Lower leg skin (tissue), 4 donors: ENCODE data around the gene FAF2. TPM values are rescaled to one million over a fixed set of nuclear protein-coding genes. Genes with fewer than 3 reads are reported as not detected.

ENCODE experiments used
- DNase-seq, 2 donors: peaks; one replicate each; pipeline ENCODE4 v3.0.0-alpha.2; 2019; ENCODE audit warnings: low spot score in 2 of 2
- H3K4me3 ChIP-seq: fragments of 200-600 bp; sonication (generic); 2 replicates; pipeline ENCODE4 v1.5.1; 2017; ENCODE audit warnings: mild to moderate bottlenecking, low read depth; ENCODE audit not compliant: poor library complexity, severe bottlenecking
- POLR2A ChIP-seq, 2 donors: fragments of 450-650 bp; IDR thresholded peaks; one replicate each; pipeline ENCODE4 v1.6.1; 2016 to 2017; ENCODE audit warnings: antibody characterized with exemption in 2 of 2, mild to moderate bottlenecking in 1 of 2, moderate library complexity in 1 of 2
- WGBS, 2 donors: methylation state at CpG; one replicate each; pipeline ENCODE4 v1.1.5; 2018; 5-methylcytosine and 5-hydroxymethylcytosine counted together
- intact Hi-C: fragments of 100-400 bp; cut with DNase I; formaldehyde crosslinking; loops from one replicate; pipeline ENCODE4 v1.15.0; 2023; ENCODE audit warnings: low total_unique reads
- total RNA-seq, 4 donors: library from RNA; depleted of rRNA; stranded (reverse); fragments of >200 nt; gene quantifications; one replicate each; pipeline ENCODE4 v1.1.0, GENCODE V29; 2016
- TF ChIP-seq, protein P1 (sequence below), 3 donors: fragments of 450-650 bp; IDR thresholded peaks; one replicate each; pipeline ENCODE4 v1.5.1; 2016; ENCODE audit warnings: antibody characterized with exemption in 3 of 3, mild to moderate bottlenecking in 3 of 3, moderate library complexity in 2 of 3

Gene FAF2
- total RNA-seq, 4 donors from 2014 or later, result 32.6 to 35.8 (median 33.7) TPM

DNA sequence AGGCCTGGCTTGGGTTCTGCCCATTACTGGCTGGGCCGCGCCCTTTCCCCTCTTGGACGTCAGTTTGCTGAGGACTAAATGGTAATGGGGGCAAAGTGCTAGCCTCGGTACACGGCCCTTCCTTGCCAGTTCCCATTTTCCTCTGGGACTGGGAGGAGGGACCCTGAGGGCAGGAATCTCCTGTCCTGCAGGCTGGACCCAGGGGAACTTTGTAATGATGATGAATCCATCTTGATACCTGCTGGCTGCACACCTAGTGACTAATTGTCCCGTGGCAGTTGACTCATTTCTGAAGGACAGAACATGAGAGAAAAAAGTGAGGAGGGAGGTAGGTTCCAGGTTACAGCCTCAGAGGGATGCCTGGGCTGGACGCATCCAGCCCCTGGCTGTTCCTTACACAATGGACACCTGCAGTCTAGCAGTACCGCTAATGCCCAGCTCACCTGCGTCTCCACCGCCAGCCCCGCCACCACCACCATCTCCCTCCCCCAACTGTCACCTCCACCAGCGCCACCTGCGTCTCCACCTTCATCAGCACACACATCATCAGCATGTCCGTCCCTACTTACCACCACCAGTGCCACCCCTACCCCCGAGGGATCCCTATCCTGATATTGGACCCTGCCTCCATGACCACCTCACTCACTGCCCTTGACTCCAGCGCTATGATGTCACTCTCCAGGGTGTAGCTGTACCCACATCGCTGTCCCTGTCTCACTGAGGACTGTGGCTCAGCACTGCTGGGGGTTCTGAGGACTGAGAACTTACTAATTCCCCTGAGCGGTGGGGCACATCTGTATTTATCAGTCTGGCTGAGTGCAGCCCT, 105.3 kb downstream of the FAF2 start:
- TF ChIP-seq, protein P1, sequence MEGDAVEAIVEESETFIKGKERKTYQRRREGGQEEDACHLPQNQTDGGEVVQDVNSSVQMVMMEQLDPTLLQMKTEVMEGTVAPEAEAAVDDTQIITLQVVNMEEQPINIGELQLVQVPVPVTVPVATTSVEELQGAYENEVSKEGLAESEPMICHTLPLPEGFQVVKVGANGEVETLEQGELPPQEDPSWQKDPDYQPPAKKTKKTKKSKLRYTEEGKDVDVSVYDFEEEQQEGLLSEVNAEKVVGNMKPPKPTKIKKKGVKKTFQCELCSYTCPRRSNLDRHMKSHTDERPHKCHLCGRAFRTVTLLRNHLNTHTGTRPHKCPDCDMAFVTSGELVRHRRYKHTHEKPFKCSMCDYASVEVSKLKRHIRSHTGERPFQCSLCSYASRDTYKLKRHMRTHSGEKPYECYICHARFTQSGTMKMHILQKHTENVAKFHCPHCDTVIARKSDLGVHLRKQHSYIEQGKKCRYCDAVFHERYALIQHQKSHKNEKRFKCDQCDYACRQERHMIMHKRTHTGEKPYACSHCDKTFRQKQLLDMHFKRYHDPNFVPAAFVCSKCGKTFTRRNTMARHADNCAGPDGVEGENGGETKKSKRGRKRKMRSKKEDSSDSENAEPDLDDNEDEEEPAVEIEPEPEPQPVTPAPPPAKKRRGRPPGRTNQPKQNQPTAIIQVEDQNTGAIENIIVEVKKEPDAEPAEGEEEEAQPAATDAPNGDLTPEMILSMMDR (IDR thresholded peaks at IDR 0.05), result no peak
- no peak for TF ChIP-seq POLR2A (IDR thresholded peaks at IDR 0.05)
- no peak overlapping the region for H3K4me3 ChIP-seq
- DNase-seq, result no peak
- intact Hi-C loops, result no loop called here
- WGBS, 2 donors, result 56 to 62% methylated on average over 18 of the region's 18 CpGs

DNA sequence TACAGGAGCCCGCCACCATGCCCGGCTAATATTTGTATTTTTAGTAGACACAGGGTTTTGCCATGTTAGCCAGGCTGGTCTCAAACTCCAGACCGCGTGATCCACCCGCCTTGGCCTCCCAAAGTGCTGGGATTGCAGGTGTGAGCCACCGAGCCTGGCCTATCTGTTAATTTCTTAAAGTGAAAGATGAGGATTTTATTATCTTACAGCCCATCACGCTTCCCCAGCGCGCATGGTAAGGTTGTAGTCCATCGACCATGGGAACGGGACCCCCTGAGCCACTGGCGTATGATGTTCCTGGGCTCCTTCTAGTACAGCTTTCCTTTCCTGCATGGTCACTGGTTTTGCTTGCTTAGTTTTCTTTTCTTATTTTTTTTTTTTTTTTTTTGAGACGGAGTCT, 109.7 kb downstream of the FAF2 start:
- DNase-seq, result no peak
- intact Hi-C loops, result no loop called here
- WGBS, 2 donors, result 96 to 98% methylated on average over 13 of the region's 13 CpGs
- no peak overlapping the region for H3K4me3 ChIP-seq
- no peak for TF ChIP-seq POLR2A (IDR thresholded peaks at IDR 0.05)
- TF ChIP-seq, protein P1 (IDR thresholded peaks at IDR 0.05), result no peak

Other genes with a start within 250 kb of the FAF2 start
- 10 to 100 TPM in 2 of 4 donors, 1 to 10 TPM in 2; 7.5 to 14.9 (median 11.0) TPM for gene SIMC1, start 210.0 kb upstream of the FAF2 start, total RNA-seq
- gene KIAA1191, start 86.6 kb upstream of the FAF2 start, total RNA-seq, result 10 to 100 TPM; 58.0 to 89.4 (median 73.4) TPM
- gene ARL10, start 82.9 kb upstream of the FAF2 start, total RNA-seq, result 10 to 100 TPM in 2 of 4 donors, 1 to 10 TPM in 2; 6.1 to 13.5 (median 8.8) TPM
- 10 to 100 TPM; 11.5 to 22.5 (median 12.1) TPM for gene NOP16, start 59.8 kb upstream of the FAF2 start, total RNA-seq
- gene HIGD2A, start 59.6 kb upstream of the FAF2 start, total RNA-seq, result 100 to 1,000 TPM; 110 to 153 (median 130) TPM
- gene CLTB, start 31.8 kb upstream of the FAF2 start, total RNA-seq, result 100 to 1,000 TPM; 707 to 959 (median 743) TPM
- 10 to 100 TPM; 29.6 to 45.7 (median 33.7) TPM for gene RNF44, start 89.0 kb downstream of the FAF2 start, total RNA-seq
- gene CDHR2, start 101.0 kb downstream of the FAF2 start, total RNA-seq, result under 1 TPM in 3 of 4 donors, not detected in 1; 0.15 to 0.19 (median 0.15) TPM
- 1 to 10 TPM in 3 of 4 donors, under 1 TPM in 1; 0.72 to 1.7 (median 1.5) TPM for gene GPRIN1, start 161.8 kb downstream of the FAF2 start, total RNA-seq
- gene SNCB, start 182.1 kb downstream of the FAF2 start, total RNA-seq, result not detected
- gene EIF4E1B, start 182.3 kb downstream of the FAF2 start, total RNA-seq, result not detected
- gene TSPAN17, start 199.1 kb downstream of the FAF2 start, total RNA-seq, result 10 to 100 TPM; 12.1 to 24.1 (median 15.6) TPM